SU-DHL-6 (cell line): ENCODE data around the gene PRRG4.

ENCODE experiments used
- H2AFZ ChIP-seq: fragments of 200-600 bp; sonication (generic); 2 replicates; pipeline ENCODE4 v1.6.1; 2014; ENCODE audit warnings: low read depth, mild to moderate bottlenecking, moderate library complexity, mixed read lengths, antibody characterized with exemption, low read length; ENCODE audit not compliant: severe bottlenecking
- H3F3A ChIP-seq: fragments of 200-600 bp; shearing (Covaris generic); 2 replicates; pipeline ENCODE4 v1.6.0; 2016; ENCODE audit warnings: antibody characterized with exemption, mild to moderate bottlenecking; ENCODE audit not compliant: insufficient read depth
- H3K27ac ChIP-seq: fragments of 200-600 bp; sonication (generic); 2 replicates; pipeline ENCODE4 v1.5.1; 2016; ENCODE audit warnings: low read depth, mild to moderate bottlenecking, low read length, moderate library complexity, mixed read lengths
- H3K27me3 ChIP-seq: fragments of 200-600 bp; sonication (generic), shearing (Covaris generic); 2 replicates; pipeline ENCODE4 v1.6.0; 2014; ENCODE audit warnings: mild to moderate bottlenecking, low read length
- H3K36me3 ChIP-seq: fragments of 200-600 bp; sonication (generic); 2 replicates; pipeline ENCODE4 v1.6.1; 2014; ENCODE audit warnings: mild to moderate bottlenecking, low read length, mixed read lengths
- H3K4me2 ChIP-seq: fragments of 300-600, 200-600 bp; shearing (Covaris generic), sonication (generic); 2 replicates; pipeline ENCODE4 v1.6.0; 2014; ENCODE audit warnings: low read length, low read depth, mild to moderate bottlenecking; ENCODE audit not compliant: poor library complexity, severe bottlenecking
- H3K4me3 ChIP-seq: fragments of 200-600 bp; sonication (generic); 2 replicates; pipeline ENCODE4 v1.5.1; 2014; ENCODE audit warnings: antibody characterized with exemption, low read length, mild to moderate bottlenecking, mixed read lengths; ENCODE audit not compliant: insufficient read depth, poor library complexity, severe bottlenecking
- H3K79me2 ChIP-seq: fragments of 200-600 bp; sonication (generic); 2 replicates; pipeline ENCODE4 v1.6.1; 2014; ENCODE audit warnings: mild to moderate bottlenecking, low read length, moderate library complexity; ENCODE audit not compliant: insufficient read depth
- H3K9ac ChIP-seq: fragments of 200-600 bp; sonication (generic); 2 replicates; pipeline ENCODE4 v1.7.0; 2014; ENCODE audit warnings: mild to moderate bottlenecking, low read length
- H3K9me2 ChIP-seq: fragments of 200-600 bp; sonication (generic); replicated peaks from 2 replicates; pipeline ENCODE4 v1.6.1; 2014; ENCODE audit warnings: low read length; ENCODE audit not compliant: insufficient read depth
- H3K9me3 ChIP-seq: fragments of 200-600 bp; sonication (generic); 2 replicates; pipeline ENCODE4 v1.6.1; 2014; ENCODE audit warnings: low read length, mixed read lengths; ENCODE audit not compliant: insufficient read depth
- H4K20me1 ChIP-seq: fragments of 200-600 bp; sonication (generic); 2 replicates; pipeline ENCODE4 v1.6.1; 2014; ENCODE audit warnings: low read depth, mild to moderate bottlenecking, antibody characterized with exemption, low read length, moderate library complexity, mixed read lengths
- CTCF ChIP-seq: fragments of 200-600 bp; sonication (generic); IDR thresholded peaks from one replicate; pipeline ENCODE4 v1.5.1; 2017; ENCODE audit warnings: antibody characterized with exemption, mild to moderate bottlenecking, low read length, moderate library complexity; ENCODE audit not compliant: insufficient read depth, poor library complexity, severe bottlenecking
- EZH2phosphoT487 ChIP-seq: fragments of 200-600 bp; sonication (generic), shearing (Covaris generic); conservative IDR thresholded peaks from 2 replicates; pipeline ENCODE4 v1.6.1; 2018; ENCODE audit warnings: mild to moderate bottlenecking, antibody characterized with exemption, low read length, moderate library complexity, mixed read lengths

Gene PRRG4

GRCh38 chr11:32897103-32897502 is 67.4 kb downstream of the PRRG4 start:
- Histone ChIP-seq H3K36me3 (no peaks in the 10 kb centered on the region), H3K9me2 (no peaks in the 10 kb centered on the region), H3K9me3 (no peaks in the 10 kb centered on the region), H3F3A (0 out of 2 replicates have a peak, but pooled peaks cover 2% of the 10 kb centered on the region), H3K79me2 (peaks cover 80% of the 10 kb centered on the region), H3K27ac (no peak overlapping the region), H3K4me3 (no peak overlapping the region), H3K9ac (no peak overlapping the region), H2AFZ (no peak overlapping the region), H3K27me3 (no peaks in the 10 kb centered on the region), H3K4me2 (no peak overlapping the region), H4K20me1 (peaks cover 3% of the 10 kb centered on the region; the same call in 1 of the 2 replicates)
- TF ChIP-seq EZH2phosphoT487, result no peak
- TF ChIP-seq CTCF, result no peak

- TF ChIP-seq CTCF (no peak), EZH2phosphoT487 (no peak)
- no peak overlapping the region for H3K4me2 ChIP-seq
Observed at GRCh38 chr11:32899438-32899837, 69.7 kb downstream of the PRRG4 start.

GRCh38 chr11:32902089-32902665 is 72.5 kb downstream of the PRRG4 start:
- no peaks in the 10 kb centered on the region for H3F3A ChIP-seq
- no peak overlapping the region for H3K9ac ChIP-seq
- H3K27me3 ChIP-seq, result no peaks in the 10 kb centered on the region
- H3K4me2 ChIP-seq, result no peak overlapping the region
- TF ChIP-seq CTCF, result no peak
- no peak for TF ChIP-seq EZH2phosphoT487
- no peak overlapping the region for H3K27ac ChIP-seq
- no peak overlapping the region for H2AFZ ChIP-seq
- no peaks in the 10 kb centered on the region for H3K36me3 ChIP-seq
- H3K9me3 ChIP-seq, result no peaks in the 10 kb centered on the region
- no peak overlapping the region for H3K4me3 ChIP-seq
- no peaks in the 10 kb centered on the region for H3K9me2 ChIP-seq
- H4K20me1 ChIP-seq, result no peaks in the 10 kb centered on the region
- H3K79me2 ChIP-seq, result peaks cover 88% of the 10 kb centered on the region

More at GRCh38 chr11:32899438-32899837, 69.7 kb downstream of the PRRG4 start:
- Histone ChIP-seq H3K79me2 (peaks cover 90% of the 10 kb centered on the region), H3F3A (no peaks in the 10 kb centered on the region), H4K20me1 (peaks cover 3% of the 10 kb centered on the region; the same call in 1 of the 2 replicates), H2AFZ (no peak overlapping the region), H3K27ac (no peak overlapping the region), H3K27me3 (no peaks in the 10 kb centered on the region), H3K9me2 (no peaks in the 10 kb centered on the region), H3K9me3 (no peaks in the 10 kb centered on the region), H3K4me3 (no peak overlapping the region), H3K9ac (no peak overlapping the region), H3K36me3 (no peaks in the 10 kb centered on the region)
